ENCODE data around the gene ENOSF1. TPM values are rescaled to one million over a fixed set of nuclear protein-coding genes. Genes with fewer than 3 reads are reported as not detected.

The ENOSF1 gene
- total RNA-seq, 1 experiment from 2014 or later: 48.7 TPM

DNA sequence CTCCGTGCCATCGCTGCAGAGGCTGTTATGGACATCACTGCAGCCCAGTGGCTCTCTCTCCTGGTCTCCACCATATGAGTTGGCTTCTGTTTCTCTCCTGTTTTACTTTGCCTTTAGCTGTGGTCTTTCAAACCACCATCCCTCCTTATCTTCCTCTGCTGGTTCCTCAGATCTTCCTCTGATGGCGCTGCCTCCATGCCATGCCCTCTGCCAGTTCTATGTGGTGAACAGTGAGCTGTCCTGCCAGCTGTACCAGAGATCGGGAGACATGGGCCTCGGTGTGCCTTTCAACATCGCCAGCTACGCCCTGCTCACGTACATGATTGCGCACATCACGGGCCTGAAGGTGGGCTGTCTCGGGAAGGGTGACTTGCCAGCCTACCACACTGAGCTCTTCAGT lies 41.9 kb downstream of the ENOSF1 start:
- peaks cover 8% of the 10 kb centered on the region for H4K20me1 ChIP-seq (ENCODE audit: insufficient read depth)
- no TSS peak for BruUV-seq (replicated peaks)
- H3F3A ChIP-seq (ENCODE audit: insufficient read depth, low read depth): peaks cover 36% of the 10 kb centered on the region
- ChIA-PET CTCF (no interaction called here), POLR2A (ENCODE audit: unreplicated experiment) (interaction anchor here (0.6 kb wide), 1 partner anchor 1985 kb away, joined by 3 read pairs; no protein-coding TSS in a partner anchor)
- no peak overlapping the region for H3K27ac ChIP-seq
- no peak overlapping the region for H3K4me3 ChIP-seq
- intact Hi-C loops (cut with micrococcal nuclease; ENCODE audit: unreplicated experiment): no loop called here
- H3K36me3 ChIP-seq (ENCODE audit: low read depth): peaks cover 45% of the 10 kb centered on the region
- H3K4me1 ChIP-seq (replicated peaks; ENCODE audit: insufficient read depth): no peaks in the 10 kb centered on the region
- TF ChIP-seq EZH2 (IDR thresholded peaks at IDR 0.05; ENCODE audit: low read depth): no peak
- TF ChIP-seq, protein P1, sequence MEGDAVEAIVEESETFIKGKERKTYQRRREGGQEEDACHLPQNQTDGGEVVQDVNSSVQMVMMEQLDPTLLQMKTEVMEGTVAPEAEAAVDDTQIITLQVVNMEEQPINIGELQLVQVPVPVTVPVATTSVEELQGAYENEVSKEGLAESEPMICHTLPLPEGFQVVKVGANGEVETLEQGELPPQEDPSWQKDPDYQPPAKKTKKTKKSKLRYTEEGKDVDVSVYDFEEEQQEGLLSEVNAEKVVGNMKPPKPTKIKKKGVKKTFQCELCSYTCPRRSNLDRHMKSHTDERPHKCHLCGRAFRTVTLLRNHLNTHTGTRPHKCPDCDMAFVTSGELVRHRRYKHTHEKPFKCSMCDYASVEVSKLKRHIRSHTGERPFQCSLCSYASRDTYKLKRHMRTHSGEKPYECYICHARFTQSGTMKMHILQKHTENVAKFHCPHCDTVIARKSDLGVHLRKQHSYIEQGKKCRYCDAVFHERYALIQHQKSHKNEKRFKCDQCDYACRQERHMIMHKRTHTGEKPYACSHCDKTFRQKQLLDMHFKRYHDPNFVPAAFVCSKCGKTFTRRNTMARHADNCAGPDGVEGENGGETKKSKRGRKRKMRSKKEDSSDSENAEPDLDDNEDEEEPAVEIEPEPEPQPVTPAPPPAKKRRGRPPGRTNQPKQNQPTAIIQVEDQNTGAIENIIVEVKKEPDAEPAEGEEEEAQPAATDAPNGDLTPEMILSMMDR (conservative IDR thresholded peaks at IDR 0.05): no peak
- no peaks in the 10 kb centered on the region for H3K27me3 ChIP-seq (ENCODE audit: insufficient read depth, low read depth)
- no peaks in the 10 kb centered on the region for H3K9me3 ChIP-seq (ENCODE audit: insufficient read depth, low read depth)
- H3K9me2 ChIP-seq (ENCODE audit: insufficient read depth): no peaks in the 10 kb centered on the region
- H3K4me2 ChIP-seq: no peak overlapping the region
- DNase-seq: no peak
- peaks cover 7% of the 10 kb centered on the region for H3K79me2 ChIP-seq (ENCODE audit: low read depth)
- H2AFZ ChIP-seq: no peak overlapping the region

DNA sequence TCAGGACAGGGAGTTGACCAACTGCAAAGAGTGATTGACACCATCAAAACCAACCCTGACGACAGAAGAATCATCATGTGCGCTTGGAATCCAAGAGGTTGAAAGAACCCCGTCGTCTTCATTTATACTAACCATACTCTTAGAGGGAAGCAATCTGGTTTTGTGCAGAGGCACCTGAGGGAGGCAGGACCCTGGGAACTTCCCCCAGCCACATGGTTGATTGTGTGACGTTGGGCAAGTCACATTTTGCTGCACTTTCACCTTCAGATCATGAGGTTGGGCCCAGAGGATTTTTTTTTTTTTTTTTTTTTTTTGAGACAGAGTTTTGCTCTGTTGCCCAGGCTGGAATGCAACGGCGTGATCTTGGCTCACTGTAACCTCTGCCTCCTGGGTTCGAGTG lies 43.4 kb downstream of the ENOSF1 start:
- BruUV-seq (replicated peaks): no TSS peak
- Histone ChIP-seq H3K4me1 (replicated peaks; ENCODE audit: insufficient read depth) (no peaks in the 10 kb centered on the region), H3F3A (ENCODE audit: insufficient read depth, low read depth) (peaks cover 31% of the 10 kb centered on the region), H3K9me2 (ENCODE audit: insufficient read depth) (no peaks in the 10 kb centered on the region), H3K9me3 (ENCODE audit: insufficient read depth, low read depth) (no peaks in the 10 kb centered on the region), H4K20me1 (ENCODE audit: insufficient read depth) (peaks cover 8% of the 10 kb centered on the region), H3K27ac (no peak overlapping the region), H3K4me3 (no peak overlapping the region), H2AFZ (no peak overlapping the region), H3K4me2 (no peak overlapping the region), H3K79me2 (ENCODE audit: low read depth) (peaks cover 7% of the 10 kb centered on the region), H3K27me3 (ENCODE audit: insufficient read depth, low read depth) (no peaks in the 10 kb centered on the region), H3K36me3 (ENCODE audit: low read depth) (peaks cover 37% of the 10 kb centered on the region)
- CTCF ChIA-PET: no interaction called here
- no peak for TF ChIP-seq EZH2 (IDR thresholded peaks at IDR 0.05; ENCODE audit: low read depth)
- TF ChIP-seq, protein P1 (conservative IDR thresholded peaks at IDR 0.05): no peak
- POLR2A ChIA-PET (ENCODE audit: unreplicated experiment): no interaction called here
- intact Hi-C loops (cut with micrococcal nuclease; ENCODE audit: unreplicated experiment): no loop called here
- DNase-seq: no peak

DNA sequence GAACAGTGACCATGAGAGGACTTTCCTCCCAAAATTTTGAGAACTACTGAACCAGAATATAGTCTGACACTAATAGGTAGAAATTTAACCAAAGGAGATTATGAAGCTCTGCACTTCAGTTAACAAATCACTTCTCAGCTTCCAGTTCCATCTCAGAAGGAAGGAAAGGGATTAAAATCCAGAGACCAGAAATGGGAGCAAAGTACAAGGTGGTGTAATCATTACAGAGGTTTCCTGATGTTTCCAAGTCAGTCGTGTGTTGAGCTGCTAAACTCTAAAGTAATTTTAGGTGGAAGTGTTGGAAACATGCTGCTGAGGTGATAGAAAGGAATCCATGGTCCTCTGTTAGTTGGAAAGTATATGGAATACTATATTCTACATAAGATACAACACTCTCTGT lies 44.2 kb downstream of the ENOSF1 start:
- H3K27ac ChIP-seq: no peak overlapping the region
- CTCF ChIA-PET: no interaction called here

More for the DNA sequence above, 44.2 kb downstream of the ENOSF1 start:
- H3K36me3 ChIP-seq (ENCODE audit: low read depth): peaks cover 35% of the 10 kb centered on the region
- H2AFZ ChIP-seq: no peak overlapping the region
- peaks cover 8% of the 10 kb centered on the region for H4K20me1 ChIP-seq (ENCODE audit: insufficient read depth)
- no peaks in the 10 kb centered on the region for H3K9me3 ChIP-seq (ENCODE audit: insufficient read depth, low read depth)
- peaks cover 7% of the 10 kb centered on the region for H3K79me2 ChIP-seq (ENCODE audit: low read depth)
- no peak overlapping the region for H3K4me2 ChIP-seq
- no peak for DNase-seq
- H3K9me2 ChIP-seq (ENCODE audit: insufficient read depth): no peaks in the 10 kb centered on the region
- BruUV-seq (replicated peaks): no TSS peak
- no peaks in the 10 kb centered on the region for H3K27me3 ChIP-seq (ENCODE audit: insufficient read depth, low read depth)
- TF ChIP-seq, protein P1 (conservative IDR thresholded peaks at IDR 0.05): no peak
- TF ChIP-seq EZH2 (IDR thresholded peaks at IDR 0.05; ENCODE audit: low read depth): no peak
- peaks cover 26% of the 10 kb centered on the region; the same call in 1 of the 2 replicates for H3F3A ChIP-seq (ENCODE audit: insufficient read depth, low read depth)
- POLR2A ChIA-PET (ENCODE audit: unreplicated experiment): no interaction called here
- intact Hi-C loops (cut with micrococcal nuclease; ENCODE audit: unreplicated experiment): no loop called here
- no peaks in the 10 kb centered on the region for H3K4me1 ChIP-seq (replicated peaks; ENCODE audit: insufficient read depth)
- no peak overlapping the region for H3K4me3 ChIP-seq
